ENCODE measurements around the gene HMGA1.

GRCh38 chr6:34278833-34279232 lies 42.2 kb downstream of the HMGA1 start:
- TF ChIP-seq EP300 (IDR thresholded peaks at IDR 0.05) (no peak), CTCF (IDR thresholded peaks at IDR 0.05) (no peak), POLR2AphosphoS5 (IDR thresholded peaks at IDR 0.05) (no peak)
